ENCODE measurements around the gene GJA4.
"Not testable (repeated sequence)": the region's sequence is repeated elsewhere in the genome, so short reads cannot be mapped to it uniquely, and the experiment has no call there.

GJA4 gene

DNA sequence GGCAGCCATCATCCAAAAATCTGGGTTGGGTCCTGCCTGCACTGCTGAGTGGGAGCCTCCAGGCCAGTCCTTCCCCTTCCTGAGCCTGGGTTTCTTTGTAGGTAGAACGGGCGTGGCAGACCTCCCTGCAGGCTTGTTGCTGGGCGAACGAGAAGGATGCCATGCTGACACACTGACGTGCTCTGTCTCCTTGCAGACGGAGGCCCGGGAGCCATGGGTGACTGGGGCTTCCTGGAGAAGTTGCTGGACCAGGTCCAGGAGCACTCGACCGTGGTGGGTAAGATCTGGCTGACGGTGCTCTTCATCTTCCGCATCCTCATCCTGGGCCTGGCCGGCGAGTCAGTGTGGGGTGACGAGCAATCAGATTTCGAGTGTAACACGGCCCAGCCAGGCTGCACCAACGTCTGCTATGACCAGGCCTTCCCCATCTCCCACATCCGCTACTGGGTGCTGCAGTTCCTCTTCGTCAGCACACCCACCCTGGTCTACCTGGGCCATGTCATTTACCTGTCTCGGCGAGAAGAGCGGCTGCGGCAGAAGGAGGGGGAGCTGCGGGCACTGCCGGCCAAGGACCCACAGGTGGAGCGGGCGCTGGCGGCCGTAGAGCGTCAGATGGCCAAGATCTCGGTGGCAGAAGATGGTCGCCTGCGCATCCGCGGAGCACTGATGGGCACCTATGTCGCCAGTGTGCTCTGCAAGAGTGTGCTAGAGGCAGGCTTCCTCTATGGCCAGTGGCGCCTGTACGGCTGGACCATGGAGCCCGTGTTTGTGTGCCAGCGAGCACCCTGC is 1.4 kb downstream of the GJA4 start:
- DNase-seq: no peak

GRCh38 chr1:34794790-34795180 is 2.0 kb downstream of the GJA4 start:
- DNase-seq: no peak

GRCh38 chr1:34795916-34796315 is 3.1 kb downstream of the GJA4 start:
- DNase-seq: no peak

- no peak for DNase-seq
These were observed 4.2 kb downstream of the GJA4 start for GRCh38 chr1:34796990-34797389.

GRCh38 chr1:34800214-34800613 is 7.4 kb downstream of the GJA4 start:
- no peak for DNase-seq

- no peak for DNase-seq
These were observed 11.0 kb downstream of the GJA4 start for GRCh38 chr1:34803770-34804169.

GRCh38 chr1:34806396-34806795 is 13.6 kb downstream of the GJA4 start:
- no peak for DNase-seq

- no peak for DNase-seq
These were observed 15.4 kb downstream of the GJA4 start for GRCh38 chr1:34808051-34808810.

- DNase-seq: not testable (repeated sequence)
These were observed 18.0 kb downstream of the GJA4 start for GRCh38 chr1:34810781-34811180.

GRCh38 chr1:34816332-34816731 is 23.5 kb downstream of the GJA4 start:
- DNase-seq: no peak

GRCh38 chr1:34816778-34817177 is 24.0 kb downstream of the GJA4 start:
- DNase-seq: no peak

- DNase-seq: not testable (repeated sequence)
These were observed 26.1 kb downstream of the GJA4 start for GRCh38 chr1:34818862-34819261.

DNA sequence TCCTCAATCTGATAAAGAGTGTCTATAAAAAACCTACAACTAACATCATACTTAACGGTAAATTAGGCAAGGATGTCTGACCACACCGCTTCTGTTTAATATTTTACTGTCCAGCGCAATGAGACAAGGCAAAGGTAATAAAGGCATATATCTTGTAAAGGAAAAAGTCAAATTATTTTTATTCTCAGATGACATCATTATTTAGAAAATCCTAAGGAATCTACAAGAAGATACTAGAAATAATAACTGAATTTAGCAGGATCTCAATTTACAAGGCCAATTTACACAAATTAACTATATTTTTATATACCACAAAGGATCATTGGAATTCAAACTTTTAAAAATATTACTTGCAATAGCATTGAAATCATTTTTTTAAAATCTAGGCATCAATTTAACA is 29.4 kb downstream of the GJA4 start:
- DNase-seq: no peak

DNA sequence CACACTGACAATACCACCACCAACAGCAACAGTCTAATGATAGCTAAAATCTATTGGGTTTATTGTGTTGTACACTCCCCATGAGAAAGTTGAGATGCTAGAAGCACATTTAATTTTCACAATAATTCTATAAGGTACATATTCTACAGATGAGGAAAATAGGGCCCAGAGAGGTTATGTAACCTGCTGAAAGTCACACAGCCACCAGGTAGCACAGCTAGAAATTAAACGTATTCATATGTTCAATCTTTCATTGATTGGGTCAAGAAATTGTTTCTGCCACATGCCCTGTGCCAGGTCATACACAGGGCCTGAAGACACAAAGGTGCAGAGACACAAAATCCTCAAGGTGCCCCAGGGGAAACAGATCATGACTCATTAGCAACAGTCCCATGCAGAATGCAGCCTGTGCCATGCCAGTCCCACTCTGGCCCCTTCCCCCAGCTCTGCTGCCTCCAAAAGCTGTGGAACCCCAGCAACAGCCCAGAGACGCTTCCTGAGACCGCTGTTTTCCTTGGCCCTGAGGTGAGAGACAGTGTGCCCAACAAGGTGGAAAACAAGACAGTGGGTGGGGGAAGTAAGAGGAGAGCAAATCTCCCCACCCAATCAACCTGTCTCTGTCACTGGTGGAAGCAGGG is 32.1 kb downstream of the GJA4 start:
- no peak for DNase-seq

GRCh38 chr1:34825455-34826091 is 32.8 kb downstream of the GJA4 start:
- no peak for DNase-seq

DNA sequence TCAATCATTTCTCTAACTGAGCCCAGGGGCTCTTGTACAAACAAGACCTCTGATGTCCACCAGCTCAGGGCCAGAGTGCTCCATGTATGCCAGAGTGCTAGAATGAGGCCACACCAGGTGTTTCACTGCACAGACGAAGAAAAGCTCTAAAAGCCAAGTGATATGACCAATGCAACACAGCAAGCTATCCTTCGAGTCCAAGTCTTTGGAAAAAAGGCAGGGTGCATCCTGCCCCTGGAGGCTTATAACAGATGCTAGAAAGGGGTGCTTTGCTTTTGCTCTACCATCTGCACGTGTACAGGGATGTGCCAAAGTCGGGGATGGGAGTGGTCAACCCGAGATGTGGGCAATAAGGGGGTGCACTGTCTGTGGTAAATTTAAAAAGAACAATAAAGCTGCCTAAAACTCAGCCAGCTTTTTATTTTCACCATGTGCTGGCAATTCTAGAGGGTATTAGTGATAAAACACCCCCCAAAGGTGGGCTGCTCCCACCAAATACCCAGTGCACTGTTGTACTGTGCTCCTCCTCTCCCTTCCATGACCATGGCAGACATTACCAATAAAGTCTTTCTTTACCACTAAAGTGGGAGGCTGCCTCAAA is 34.6 kb downstream of the GJA4 start:
- no peak for DNase-seq

GRCh38 chr1:34828611-34829010 is 35.8 kb downstream of the GJA4 start:
- DNase-seq: no peak

DNA sequence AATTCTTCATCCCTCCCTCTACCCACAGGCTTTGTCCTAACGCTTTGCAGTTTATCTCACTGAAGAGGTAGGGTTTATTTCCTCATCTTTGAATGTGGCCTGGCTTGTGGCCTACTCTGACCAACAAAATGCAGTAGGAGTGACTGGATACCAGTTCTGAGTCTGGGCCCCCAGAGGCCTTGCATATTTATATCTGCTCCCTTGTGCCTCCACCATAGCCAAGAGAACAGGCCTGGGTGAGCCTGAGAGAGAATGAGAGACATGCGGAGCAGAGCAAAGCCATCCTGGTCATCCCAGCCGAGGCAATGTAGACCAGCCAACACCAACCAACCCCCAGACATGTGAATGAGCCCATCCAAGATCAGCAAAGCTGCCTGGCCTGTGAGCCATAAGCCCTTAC is 36.5 kb downstream of the GJA4 start:
- DNase-seq: no peak

- DNase-seq: no peak
These were observed 39.0 kb downstream of the GJA4 start for GRCh38 chr1:34831721-34832246.

GRCh38 chr1:34833711-34834110 is 40.9 kb downstream of the GJA4 start:
- DNase-seq: no peak

DNA sequence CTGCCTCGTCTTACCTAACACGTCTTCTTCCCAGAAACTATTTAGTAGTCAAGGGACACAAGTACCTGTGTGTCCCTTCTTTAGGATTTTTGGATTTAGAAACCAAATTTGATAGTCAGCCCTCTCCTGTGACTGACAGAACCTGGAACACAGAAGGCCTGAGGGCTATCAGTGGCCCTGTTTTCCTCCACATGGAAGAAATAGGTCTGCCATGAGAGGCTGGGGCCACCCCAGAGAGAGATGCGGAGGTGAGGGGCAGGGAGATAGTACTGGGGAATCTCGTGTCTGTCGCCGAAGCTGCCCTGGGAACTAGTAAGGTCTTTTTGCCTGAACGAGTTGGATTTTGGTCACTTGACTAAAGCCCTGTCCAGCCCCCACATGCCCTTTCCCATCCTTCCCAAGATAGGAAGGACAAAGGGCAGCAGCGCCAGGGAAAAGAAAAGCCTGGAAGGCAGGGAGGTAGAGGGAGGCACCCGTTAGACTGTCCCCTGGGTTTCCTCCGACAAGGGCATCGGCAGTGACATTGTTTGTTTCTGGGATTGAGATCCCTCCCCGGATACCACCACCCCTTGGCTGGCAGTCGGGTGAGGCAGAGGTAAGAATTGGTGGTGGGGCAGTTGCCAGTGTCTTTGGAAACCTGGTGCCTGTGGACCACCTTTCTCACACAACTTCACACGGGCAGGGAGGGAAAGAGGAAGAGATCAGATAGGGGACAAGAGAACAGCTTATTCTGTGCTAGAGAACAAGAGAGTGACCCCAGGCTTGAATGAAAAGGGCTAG is 46.9 kb downstream of the GJA4 start:
- DNase-seq: no peak

- DNase-seq: no peak
These were observed 47.6 kb downstream of the GJA4 start for GRCh38 chr1:34840426-34840825.
